Mesendoderm (in vitro differentiated cells): ENCODE measurements around the gene SIX5.

Source experiments
- DNase-seq: peaks from one replicate; pipeline ENCODE4 v3.0.0; 2013
- H2AK5ac ChIP-seq: 2 replicates; pipeline ENCODE4 v1.6.1; 2013; ENCODE audit warnings: low read length, inconsistent platforms
- H2BK120ac ChIP-seq: 2 replicates; pipeline ENCODE4 v1.6.1; 2013; ENCODE audit warnings: low read depth, mild to moderate bottlenecking, low read length, moderate library complexity, mixed read lengths
- H2BK15ac ChIP-seq: replicated peaks from 2 replicates; pipeline ENCODE4 v1.6.1; 2013; ENCODE audit warnings: low read depth, mild to moderate bottlenecking, moderate library complexity
- H2BK5ac ChIP-seq: 2 replicates; pipeline ENCODE4 v1.6.1; 2013; ENCODE audit warnings: low read length, inconsistent platforms
- H3K18ac ChIP-seq: 2 replicates; pipeline ENCODE4 v1.6.1; 2013; ENCODE audit warnings: mild to moderate bottlenecking, low read length, mixed read lengths
- H3K23ac ChIP-seq: one replicate; pipeline ENCODE4 v1.6.1; 2013; ENCODE audit warnings: low read length
- H3K27ac ChIP-seq: 2 replicates; pipeline ENCODE4 v1.5.1; 2013; ENCODE audit warnings: low read depth, mild to moderate bottlenecking, inconsistent platforms, low read length, moderate library complexity
- H3K27me3 ChIP-seq: 2 replicates; pipeline ENCODE4 v1.6.1; 2013; ENCODE audit warnings: low read length, control low read depth, mild to moderate bottlenecking, inconsistent platforms; ENCODE audit not compliant: insufficient read depth, poor library complexity
- H3K36me3 ChIP-seq: 2 replicates; pipeline ENCODE4 v1.6.1; 2013; ENCODE audit warnings: low read length, inconsistent platforms; ENCODE audit not compliant: control insufficient read depth, insufficient read depth
- H3K4ac ChIP-seq: one replicate; pipeline ENCODE4 v1.6.1; 2013; ENCODE audit warnings: low read depth, mild to moderate bottlenecking, low read length, moderate library complexity
- H3K4me1 ChIP-seq: 2 replicates; pipeline ENCODE4 v1.6.1; 2013; ENCODE audit warnings: low read depth, low read length, inconsistent platforms; ENCODE audit not compliant: control insufficient read depth
- H3K4me2 ChIP-seq: 2 replicates; pipeline ENCODE4 v1.6.1; 2013; ENCODE audit warnings: low read length
- H3K4me3 ChIP-seq: 2 replicates; pipeline ENCODE4 v1.5.1; 2013; ENCODE audit warnings: mild to moderate bottlenecking, low read length
- H3K56ac ChIP-seq: one replicate; pipeline ENCODE4 v1.6.1; 2013; ENCODE audit warnings: low read length
- H3K79me1 ChIP-seq: 2 replicates; pipeline ENCODE4 v1.6.1; 2013; ENCODE audit warnings: low read length, inconsistent platforms
- H3K79me2 ChIP-seq: 2 replicates; pipeline ENCODE4 v1.6.1; 2013; ENCODE audit warnings: mild to moderate bottlenecking, low read length; ENCODE audit not compliant: control insufficient read depth, insufficient read depth
- H3K9ac ChIP-seq: 2 replicates; pipeline ENCODE4 v1.6.1; 2013; ENCODE audit warnings: low read length, inconsistent platforms
- H4K5ac ChIP-seq: one replicate; pipeline ENCODE4 v1.6.1; 2013; ENCODE audit warnings: low read length
- H4K8ac ChIP-seq: one replicate; pipeline ENCODE4 v1.6.1; 2013; ENCODE audit warnings: low read depth, mild to moderate bottlenecking, control low read depth, low read length, moderate library complexity
- WGBS: extraction: QIAGEN DNeasy Blood & Tissue Kit; methylation state at CpG from one replicate; pipeline ENCODE4 v1.1.7; 2013; ENCODE audit warnings: low lambda C conversion rate, missing lambda C conversion rate; ENCODE audit not compliant: insufficient coverage; ENCODE audit errors: extremely low coverage; 5-methylcytosine and 5-hydroxymethylcytosine counted together

Gene SIX5

DNA sequence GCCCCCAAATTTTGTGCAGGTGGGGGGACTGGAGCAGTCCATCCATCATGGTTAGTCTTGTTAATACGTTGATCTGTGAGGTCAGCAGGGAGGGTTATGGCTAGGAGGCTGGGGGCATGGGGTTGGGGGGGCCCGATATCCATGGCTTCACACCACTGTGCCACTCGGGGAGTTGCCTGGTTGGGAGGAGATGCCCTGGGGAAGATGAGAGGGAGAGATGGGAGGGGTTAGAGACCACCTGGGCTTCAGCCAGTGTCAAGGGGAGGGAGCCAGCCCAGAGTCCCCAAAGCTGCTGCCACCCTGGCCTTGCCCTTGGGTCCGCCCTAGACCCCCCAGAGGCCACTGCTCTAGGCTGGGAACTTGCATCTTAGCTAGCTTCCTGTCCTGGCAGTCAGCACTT is 15.0 kb upstream of the SIX5 start:
- Histone ChIP-seq H3K56ac (no peak overlapping the region), H2AK5ac (no peak overlapping the region), H4K5ac (no peak overlapping the region), H3K79me1 (peaks cover 1% of the 10 kb centered on the region), H3K4ac (no peak overlapping the region), H3K9ac (no peak overlapping the region), H2BK120ac (no peak overlapping the region), H3K23ac (no peak overlapping the region), H3K4me1 (peaks cover 4% of the 10 kb centered on the region), H4K8ac (no peak overlapping the region), H2BK15ac (no peak overlapping the region), H3K27ac (no peak overlapping the region), H3K27me3 (no peaks in the 10 kb centered on the region), H3K36me3 (peaks cover 11% of the 10 kb centered on the region), H3K79me2 (no peaks in the 10 kb centered on the region), H2BK5ac (no peak overlapping the region), H3K4me2 (no peak overlapping the region), H3K4me3 (no peak overlapping the region), H3K18ac (no peak overlapping the region)
- DNase-seq: no peak
- WGBS: no CpG with 5 or more reads among the region's 4 CpGs

DNA sequence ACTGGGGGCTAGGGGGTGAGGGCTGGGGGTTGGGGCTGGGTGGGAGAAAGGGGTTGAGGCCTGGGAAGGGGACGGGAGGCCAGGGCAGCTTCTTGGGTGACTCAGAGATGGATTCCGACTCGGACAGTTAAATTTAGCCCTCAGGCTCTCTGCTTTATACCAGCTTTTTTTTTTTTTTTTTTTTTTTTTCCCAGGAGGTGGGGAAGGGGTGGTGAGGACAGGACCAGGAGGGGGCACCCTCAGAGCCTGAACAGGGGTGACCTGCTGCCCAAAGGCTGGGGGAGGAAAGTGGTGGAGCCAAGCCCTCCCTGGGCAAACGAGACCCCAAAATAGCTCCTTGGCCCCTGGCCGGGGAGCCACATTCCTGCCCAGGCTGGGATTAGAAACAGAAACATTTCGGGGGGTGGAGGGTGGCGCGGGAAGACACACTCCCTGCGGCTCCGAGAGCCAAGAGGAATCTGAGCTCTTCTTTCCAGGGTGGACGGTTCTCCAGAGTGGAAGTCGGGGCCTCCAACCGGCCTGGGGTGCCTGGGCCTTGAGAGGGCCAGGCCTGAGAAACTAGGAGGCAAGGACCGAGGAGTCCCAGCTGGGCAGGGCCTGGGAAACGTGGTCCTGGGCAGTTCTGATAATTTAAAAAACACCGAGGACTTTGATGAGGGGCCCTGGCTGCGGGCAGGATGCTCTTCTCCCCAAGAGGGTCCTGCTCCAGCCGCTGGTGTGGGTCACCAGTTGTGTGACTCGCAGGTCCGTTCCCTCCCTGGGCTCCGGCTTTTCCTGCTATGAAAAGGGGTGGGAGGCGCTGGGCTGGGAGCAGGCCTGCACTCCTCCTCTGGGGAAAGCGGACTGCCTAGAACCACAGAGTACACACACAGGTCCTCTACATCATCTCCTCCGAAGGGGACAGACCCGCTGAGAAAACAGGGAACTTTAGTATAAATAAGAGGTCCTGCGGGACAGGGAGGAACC is 14.1 kb upstream of the SIX5 start:
- H2AK5ac ChIP-seq: no peak overlapping the region
- no peak overlapping the region for H3K23ac ChIP-seq
- H4K8ac ChIP-seq: no peak overlapping the region
- no peaks in the 10 kb centered on the region for H3K79me2 ChIP-seq
- H2BK5ac ChIP-seq: no peak overlapping the region
- H3K4ac ChIP-seq: no peak overlapping the region
- no peak overlapping the region for H2BK15ac ChIP-seq
- H3K18ac ChIP-seq: no peak overlapping the region
- H3K79me1 ChIP-seq: no peaks in the 10 kb centered on the region
- WGBS: no CpG with 5 or more reads among the region's 26 CpGs
- no peak overlapping the region for H4K5ac ChIP-seq
- no peak overlapping the region for H3K9ac ChIP-seq
- H3K27ac ChIP-seq: no peak overlapping the region
- no peak overlapping the region for H3K56ac ChIP-seq
- H3K4me1 ChIP-seq: peaks cover 4% of the 10 kb centered on the region
- peaks cover 6% of the 10 kb centered on the region for H3K36me3 ChIP-seq
- H3K4me2 ChIP-seq: no peak overlapping the region
- H2BK120ac ChIP-seq: no peak overlapping the region
- no peaks in the 10 kb centered on the region for H3K27me3 ChIP-seq
- DNase-seq: no peak
- no peak overlapping the region for H3K4me3 ChIP-seq

DNA sequence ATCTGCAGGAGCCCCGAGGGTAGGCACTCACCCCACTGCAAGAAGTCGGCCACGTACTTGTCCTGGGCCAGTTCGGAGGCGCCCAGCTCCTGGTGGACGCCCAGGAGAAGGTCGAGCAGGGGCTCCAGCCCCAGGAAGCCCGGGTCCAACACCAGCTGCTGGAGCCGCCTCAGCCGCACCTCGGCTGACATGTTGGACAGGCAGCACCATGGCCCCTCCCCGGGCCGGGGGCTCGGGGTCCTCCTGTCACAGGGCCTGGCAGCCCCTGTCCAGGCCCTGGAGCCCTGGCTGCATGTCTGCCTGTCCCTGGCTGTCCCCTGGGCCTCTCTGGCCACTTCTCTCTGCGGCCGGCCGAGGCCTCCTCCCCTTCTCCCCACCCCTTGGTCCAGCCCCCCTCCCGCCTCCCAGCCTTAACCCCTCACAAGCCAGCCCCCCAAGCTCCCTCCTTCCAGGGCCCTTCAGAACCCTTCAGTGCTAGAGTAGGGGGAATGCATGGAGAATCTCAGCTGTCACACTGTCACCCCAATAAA is 13.2 kb upstream of the SIX5 start, which contains the start of gene DMPK:
DMPK (minus strand) TSS at position 329 of the 530 bp plus-strand sequence; CDS start at position 191, 138 bp downstream.
- Histone ChIP-seq H3K79me2 (no peaks in the 10 kb centered on the region), H3K56ac (peak within 1 kb of the TSS; percentile 25), H3K36me3 (peaks cover 5% of the 10 kb centered on the region), H2BK5ac (no peak within 1 kb of the TSS), H3K79me1 (no peaks in the 10 kb centered on the region), H3K4ac (no peak within 1 kb of the TSS), H2AK5ac (no peak within 1 kb of the TSS), H2BK120ac (no peak within 1 kb of the TSS), H2BK15ac (no peak within 1 kb of the TSS), H3K23ac (no peak within 1 kb of the TSS), H3K18ac (no peak within 1 kb of the TSS), H4K5ac (no peak within 1 kb of the TSS), H4K8ac (no peak within 1 kb of the TSS), H3K4me3 (no peak within 1 kb of the TSS), H3K27me3 (no peaks in the 10 kb centered on the region), H3K27ac (no peak within 1 kb of the TSS), H3K4me1 (peaks cover 4% of the 10 kb centered on the region), H3K4me2 (no peak within 1 kb of the TSS), H3K9ac (no peak within 1 kb of the TSS)
- no CpG with 5 or more reads among the region's 18 CpGs for WGBS
- DNase-seq: no peak

DNA sequence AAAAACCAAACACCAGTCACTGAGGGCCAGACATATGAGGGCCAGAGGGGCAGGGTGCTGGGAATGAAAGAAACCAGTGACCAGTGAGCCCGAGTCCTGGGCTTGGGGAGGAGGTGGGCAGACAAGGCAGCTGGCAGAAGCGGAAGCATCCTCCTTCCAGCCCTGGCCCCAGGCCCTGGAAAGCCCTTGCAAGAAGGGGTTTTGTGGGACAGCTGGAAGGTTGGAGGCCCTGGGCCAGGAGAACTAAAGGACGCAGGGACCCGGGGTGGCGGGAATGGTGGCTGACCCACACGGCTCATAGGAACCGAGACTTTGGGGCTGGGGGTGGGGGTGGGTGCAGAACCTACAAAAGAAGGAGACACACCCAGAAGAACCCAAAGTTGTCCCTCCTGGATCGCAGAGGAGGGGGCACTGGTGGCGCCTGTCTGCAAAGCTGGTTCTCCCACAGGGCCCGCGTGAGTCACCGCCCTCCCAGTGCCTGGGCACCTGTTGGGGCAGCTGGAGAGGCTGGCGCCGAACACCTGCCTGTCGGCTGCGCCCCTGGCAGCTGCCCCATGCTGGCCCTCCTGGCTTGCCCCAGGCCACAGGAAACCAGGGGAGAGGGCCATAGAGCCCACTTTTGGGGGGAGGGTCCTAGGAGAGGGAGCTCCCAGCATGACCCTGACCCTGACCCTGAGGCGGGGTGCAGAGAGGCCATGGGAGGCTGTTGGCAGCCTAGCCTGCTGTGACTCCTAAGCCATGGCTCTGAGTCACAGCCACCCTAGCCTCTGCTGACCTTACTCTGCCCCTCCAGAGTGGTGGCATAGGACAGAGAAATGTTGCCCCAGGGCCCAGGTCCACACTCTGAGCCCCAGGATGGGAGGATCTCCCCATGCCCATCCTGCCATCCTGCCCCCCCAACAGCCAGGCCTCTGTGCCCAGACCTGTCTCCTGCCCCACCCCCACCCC is 12.4 kb upstream of the SIX5 start:
- Histone ChIP-seq H4K8ac (no peak overlapping the region), H3K56ac (no peak overlapping the region), H3K4me2 (no peak overlapping the region), H2BK15ac (no peak overlapping the region), H3K18ac (no peak overlapping the region), H3K4me1 (peaks cover 4% of the 10 kb centered on the region), H3K4ac (no peak overlapping the region), H4K5ac (no peak overlapping the region), H3K4me3 (no peak overlapping the region), H3K27ac (no peak overlapping the region), H2BK5ac (no peak overlapping the region), H3K23ac (no peak overlapping the region), H3K79me1 (no peaks in the 10 kb centered on the region), H3K27me3 (no peaks in the 10 kb centered on the region), H3K79me2 (no peaks in the 10 kb centered on the region), H3K9ac (no peak overlapping the region), H2BK120ac (no peak overlapping the region), H2AK5ac (no peak overlapping the region), H3K36me3 (no peaks in the 10 kb centered on the region)
- no CpG with 5 or more reads among the region's 17 CpGs for WGBS
- DNase-seq: no peak

DNA sequence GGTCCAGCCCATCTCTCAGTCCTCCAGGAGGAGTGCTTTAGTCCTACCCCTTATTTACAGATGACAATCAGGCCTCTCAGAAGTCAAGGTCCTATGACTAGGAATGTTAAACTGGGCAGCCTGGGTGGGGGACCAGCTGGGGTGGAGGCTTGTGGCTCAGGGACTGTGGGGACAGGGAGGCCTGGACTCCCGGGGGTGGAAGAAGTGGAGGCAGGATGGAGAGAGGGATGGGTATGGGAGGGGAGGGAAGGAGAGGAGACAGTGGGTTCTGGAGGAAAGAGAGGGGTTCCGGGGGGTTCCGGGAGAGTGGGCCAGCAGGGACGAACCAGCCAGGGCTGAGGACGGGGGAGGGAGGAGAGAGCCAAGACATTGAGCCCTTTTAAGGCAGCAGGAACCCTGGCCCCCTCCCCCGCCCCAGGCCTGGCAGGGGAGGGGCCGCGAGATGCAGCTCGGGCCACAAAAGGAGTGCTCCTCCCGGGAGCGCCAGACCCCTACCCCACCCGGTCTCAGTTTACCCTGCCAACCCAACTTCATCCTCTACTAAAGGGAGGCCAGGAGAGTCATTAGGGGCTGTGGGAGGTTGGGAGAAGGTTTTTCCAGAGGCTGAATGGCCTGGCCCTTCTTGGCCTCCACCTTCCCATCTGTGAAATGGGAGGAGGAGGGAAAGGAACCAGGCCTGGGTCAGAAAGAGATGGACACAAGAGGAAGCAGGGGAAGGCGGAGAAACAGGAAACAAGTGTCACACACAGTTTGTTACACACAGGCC is 11.6 kb upstream of the SIX5 start:
- H3K36me3 ChIP-seq: no peaks in the 10 kb centered on the region
- H2BK120ac ChIP-seq: no peak overlapping the region
- no peak overlapping the region for H4K8ac ChIP-seq
- DNase-seq: no peak
- no peaks in the 10 kb centered on the region for H3K79me1 ChIP-seq
- no peaks in the 10 kb centered on the region for H3K27me3 ChIP-seq
- H3K4me2 ChIP-seq: no peak overlapping the region
- H3K79me2 ChIP-seq: no peaks in the 10 kb centered on the region
- H2AK5ac ChIP-seq: no peak overlapping the region
- H3K27ac ChIP-seq: no peak overlapping the region
- WGBS: no CpG with 5 or more reads among the region's 13 CpGs
- no peak overlapping the region for H3K18ac ChIP-seq
- H3K4me1 ChIP-seq: peaks cover 4% of the 10 kb centered on the region
- H2BK15ac ChIP-seq: no peak overlapping the region
- no peak overlapping the region for H3K9ac ChIP-seq
- H4K5ac ChIP-seq: no peak overlapping the region
- H3K4me3 ChIP-seq: no peak overlapping the region
- H3K56ac ChIP-seq: peak overlapping the region; percentile 47
- H3K4ac ChIP-seq: no peak overlapping the region
- H2BK5ac ChIP-seq: no peak overlapping the region
- no peak overlapping the region for H3K23ac ChIP-seq
